ENCODE data around the gene STK32A.

GRCh38 chr5:147377682-147378081, 142.9 kb downstream of the STK32A start:
- TF ChIP-seq CTCF (IDR thresholded peaks at IDR 0.05) (no peak), POLR2A (IDR thresholded peaks at IDR 0.05) (no peak)

All from heart left ventricle (tissue), 13 donors.